Measurements from ENCODE around the gene SLU7.
A peak's percentile ranks its signal among the peaks of the same experiment; 100 is the strongest.

The SLU7 gene
- 94.7 to 102 (median 99.9) reads per million in 4 donors for total RNA-seq

- peak; percentile 85 to 94 (median 89) for DNase-seq
These were observed at the start of gene SLU7 for GRCh38 chr5:160418561-160419457. Gene SLU7 (minus strand): TSS chr5:160419081. CDS start chr5:160415294, 3,787 bp downstream.

GRCh38 chr5:160468363-160468975 is 49.6 kb upstream of the SLU7 start:
- DNase-seq, result no peak

GRCh38 chr5:160467555-160468362 is 48.9 kb upstream of the SLU7 start:
- peak; percentile 51 to 93 (median 64) for DNase-seq

- no peak for DNase-seq
These were observed 48.1 kb upstream of the SLU7 start for GRCh38 chr5:160466889-160467554.

- DNase-seq, result no peak
These were observed 47.2 kb upstream of the SLU7 start for GRCh38 chr5:160466116-160466515.

- DNase-seq, result no peak
These were observed 45.6 kb upstream of the SLU7 start for GRCh38 chr5:160464466-160464797.

GRCh38 chr5:160463740-160464465 is 45.0 kb upstream of the SLU7 start:
- no peak for DNase-seq

GRCh38 chr5:160463227-160463626 is 44.3 kb upstream of the SLU7 start:
- no peak for DNase-seq

- no peak for DNase-seq
These were observed 43.3 kb upstream of the SLU7 start for GRCh38 chr5:160462167-160462566.

- DNase-seq, result no peak
These were observed 42.5 kb upstream of the SLU7 start for GRCh38 chr5:160461378-160461777.

GRCh38 chr5:160460377-160461049 is 41.6 kb upstream of the SLU7 start:
- DNase-seq, result no peak

GRCh38 chr5:160458806-160459800 is 40.2 kb upstream of the SLU7 start:
- DNase-seq, result no peak

- DNase-seq, result no peak
These were observed 38.4 kb upstream of the SLU7 start for GRCh38 chr5:160457252-160457651.

GRCh38 chr5:160456480-160457177 is 37.7 kb upstream of the SLU7 start:
- DNase-seq, result no peak

- DNase-seq, result no peak
These were observed 36.7 kb upstream of the SLU7 start for GRCh38 chr5:160455600-160455999.

GRCh38 chr5:160453751-160454150 is 34.9 kb upstream of the SLU7 start:
- no peak for DNase-seq

GRCh38 chr5:160452795-160453194 is 33.9 kb upstream of the SLU7 start:
- no peak for DNase-seq

GRCh38 chr5:160452036-160452435 is 33.2 kb upstream of the SLU7 start:
- no peak for DNase-seq

- no peak for DNase-seq
These were observed 32.4 kb upstream of the SLU7 start for GRCh38 chr5:160451281-160451680.
